HepG2 (cell line): ENCODE measurements around the gene IGSF8. TPM values are rescaled to one million over a fixed set of nuclear protein-coding genes. Genes with fewer than 3 reads are reported as not detected.

Experiments
- HMG20B ChIP-seq: conservative IDR thresholded peaks from 2 replicates; pipeline ENCODE4 v1.6.1; 2016; ENCODE audit warnings: missing genetic modification reagents, missing compliant biosample characterization
- HMGXB4 ChIP-seq, 2 experiments: sonication (generic) in 1 of 2; formaldehyde crosslinking in 1 of 2; IDR thresholded peaks; 2 replicates each; pipeline versions ENCODE4 v1.4.0 to v1.6.1; 2018 to 2020; ENCODE audit warnings: missing genetic modification reagents in 2 of 2, borderline replicate concordance in 1 of 2, low read depth in 1 of 2, mild to moderate bottlenecking in 1 of 2, missing biosample characterization in 1 of 2
- KDM3A ChIP-seq: IDR thresholded peaks from 2 replicates; pipeline ENCODE4 v1.6.1; 2018; ENCODE audit warnings: low read depth, missing compliant biosample characterization
- MED1 ChIP-seq: sonication (generic); formaldehyde crosslinking; IDR thresholded peaks from 2 replicates; pipeline ENCODE4 v1.4.0; 2020; ENCODE audit warnings: missing genetic modification reagents
- NFYC ChIP-seq: IDR thresholded peaks from 2 replicates; pipeline ENCODE4 v1.6.1; 2016; ENCODE audit warnings: missing genetic modification reagents, missing compliant biosample characterization
- NKX3-1 ChIP-seq: sonication (generic); formaldehyde crosslinking; IDR thresholded peaks from 2 replicates; pipeline ENCODE4 v1.5.0; 2020; ENCODE audit warnings: missing genetic modification reagents
- NR3C1 ChIP-seq: sonication (generic); formaldehyde crosslinking; IDR thresholded peaks from 2 replicates; pipeline ENCODE4 v1.4.0; 2020; ENCODE audit warnings: missing genetic modification reagents
- PAF1 ChIP-seq: IDR thresholded peaks from 2 replicates; pipeline ENCODE4 v1.6.1; 2016; ENCODE audit warnings: missing genetic modification reagents, missing compliant biosample characterization
- PCBP1 ChIP-seq: fragments of 200-400 bp; formaldehyde crosslinking; IDR thresholded peaks from 2 replicates; pipeline ENCODE4 v1.6.1; 2017; ENCODE audit warnings: mild to moderate bottlenecking, low read depth, low read length, borderline replicate concordance
- POLR2A ChIP-seq, 2 experiments: IDR thresholded peaks; 2 replicates each; pipeline ENCODE4 v1.6.1; 2011; ENCODE audit warnings: low read depth in 2 of 2, low read length in 2 of 2, mild to moderate bottlenecking in 1 of 2, moderate library complexity in 1 of 2; ENCODE audit not compliant: insufficient read depth in 1 of 2
- STAT5B ChIP-seq: sonication (generic); formaldehyde crosslinking; IDR thresholded peaks from 2 replicates; pipeline ENCODE4 v1.4.0; 2020; ENCODE audit warnings: missing genetic modification reagents
- ZBTB20 ChIP-seq: sonication (generic); formaldehyde crosslinking; IDR thresholded peaks from 2 replicates; pipeline ENCODE4 v1.8.1; 2023; ENCODE audit warnings: missing genetic modification reagents, low read depth, mild to moderate bottlenecking, borderline replicate concordance
- ZKSCAN8 ChIP-seq: IDR thresholded peaks from 2 replicates; pipeline ENCODE4 v1.6.1; 2016; ENCODE audit warnings: borderline replicate concordance, missing genetic modification reagents, missing compliant biosample characterization
- ZNF44 ChIP-seq: sonication (generic); formaldehyde crosslinking; IDR thresholded peaks from 2 replicates; pipeline ENCODE4 v1.5.1; 2020; ENCODE audit warnings: mild to moderate bottlenecking, missing genetic modification reagents
- ZNF557 ChIP-seq: sonication (generic); formaldehyde crosslinking; IDR thresholded peaks from 2 replicates; pipeline ENCODE4 v1.4.0; 2020; ENCODE audit warnings: missing genetic modification reagents
- ZNF614 ChIP-seq: IDR thresholded peaks from 2 replicates; pipeline ENCODE4 v1.6.1; 2018; ENCODE audit warnings: missing biosample characterization, missing genetic modification reagents, inconsistent platforms, borderline replicate concordance
- ZNF616 ChIP-seq: sonication (generic); formaldehyde crosslinking; IDR thresholded peaks from 2 replicates; pipeline ENCODE4 v1.5.0; 2020; ENCODE audit warnings: low read depth, mild to moderate bottlenecking, missing genetic modification reagents
- ZNF674 ChIP-seq: sonication (generic); formaldehyde crosslinking; IDR thresholded peaks from 2 replicates; pipeline ENCODE4 v1.5.0; 2020; ENCODE audit warnings: low read depth, mild to moderate bottlenecking, missing genetic modification reagents
- ZNF839 ChIP-seq: sonication (generic); formaldehyde crosslinking; IDR thresholded peaks from 2 replicates; pipeline ENCODE4 v1.4.0; 2020; ENCODE audit warnings: missing genetic modification reagents, mild to moderate bottlenecking, borderline replicate concordance
- ZSCAN9 ChIP-seq: IDR thresholded peaks from 2 replicates; pipeline ENCODE4 v1.6.1; 2016; ENCODE audit warnings: borderline replicate concordance
- polyA plus RNA-seq, 8 experiments: library from polyadenylated mRNA; depleted of rRNA in 3 of 8; stranded (reverse) in 7 of 8; unstranded in 1 of 8; fragments of >200 nt; fragmentation: Illumina TruSeq in 4 of 8; extraction: Trizol in 4 of 8; gene quantifications; 2 replicates each; pipeline versions ENCODE4 v1.2.1 to v1.2.3, GENCODE V29; 2011 to 2016; ENCODE audit warnings: low read depth in 4 of 8, missing spikeins in 1 of 8, mixed read lengths in 1 of 8; ENCODE audit not compliant: insufficient read depth in 1 of 8
- total RNA-seq, 5 experiments: library from RNA; depleted of rRNA; stranded (reverse); fragments of >200 nt; fragmentation: Illumina TruSeq; extraction: Trizol; gene quantifications; 2 replicates each; pipeline ENCODE4 v1.2.3, GENCODE V29; 2016; ENCODE audit warnings: low read depth in 1 of 5
- TF ChIP-seq, protein P1 (sequence below): sonication (generic); formaldehyde crosslinking; IDR thresholded peaks from 2 replicates; pipeline ENCODE4 v1.4.0; 2020; ENCODE audit warnings: low read depth, missing genetic modification reagents
- TF ChIP-seq, protein P2 (sequence below): sonication (generic); formaldehyde crosslinking; IDR thresholded peaks from 2 replicates; pipeline ENCODE4 v1.4.0; 2020; ENCODE audit warnings: missing genetic modification reagents, mild to moderate bottlenecking, borderline replicate concordance

The IGSF8 gene
- total and polyA plus RNA-seq, 2 of the 13 experiments (the other 11 are each of a cell fraction or from before 2014, with no cell fraction given) = 24.0 to 41.0 TPM

DNA sequence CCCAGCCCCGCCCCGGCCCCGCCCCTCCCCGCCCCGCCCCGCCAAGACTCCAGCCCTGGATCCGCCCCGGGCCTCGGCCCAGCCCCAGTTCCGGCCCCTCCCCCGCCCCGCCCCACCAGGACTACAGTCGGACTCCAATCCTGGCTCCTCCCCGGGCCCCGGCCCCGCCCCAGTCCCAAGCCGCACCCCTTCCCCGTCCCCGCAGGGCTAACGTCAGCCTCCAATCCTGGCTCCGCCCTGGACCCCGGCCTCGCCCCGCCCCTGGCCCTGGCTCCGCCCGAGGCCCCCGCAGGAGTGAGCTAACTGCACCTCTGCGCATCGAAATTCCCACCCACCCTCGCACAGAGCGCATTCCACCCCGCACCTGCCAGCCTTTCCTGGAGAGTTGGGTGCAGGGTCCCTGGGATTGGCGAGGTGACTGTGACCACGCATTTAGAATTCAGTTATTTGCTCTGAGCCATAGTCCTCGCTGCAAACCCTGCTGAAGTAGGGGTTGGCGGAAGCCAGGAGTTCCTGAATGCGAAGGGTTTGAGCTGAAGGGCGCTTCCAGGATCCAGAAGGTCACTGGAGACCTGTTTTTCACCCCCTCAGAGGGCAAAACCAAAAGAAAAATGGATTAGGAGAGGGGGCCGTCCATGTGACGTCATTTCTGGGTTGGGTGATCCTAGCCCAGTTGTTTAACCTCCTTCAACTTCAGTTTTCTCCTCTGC is 588 bp upstream of the IGSF8 start (continued):
- TF ChIP-seq HMGXB4 (CRISPR knock-in tag; IDR thresholded peaks at IDR 0.05; ENCODE audit: borderline replicate concordance in 1 of 2, low read depth in 1 of 2) = 0 out of 4 replicates have a peak, but pooled peaks of 1 of the 2 experiments have one; percentile 17
- no peak for TF ChIP-seq NFYC (CRISPR knock-in tag)
- no peak for TF ChIP-seq MED1 (CRISPR knock-in tag)
- peak; percentile 20 to 72; a peak in 2 of 4 replicates for TF ChIP-seq POLR2A (IDR thresholded peaks at IDR 0.05; ENCODE audit: insufficient read depth in 1 of 2, low read depth in 2 of 2, low read length in 2 of 2)
- TF ChIP-seq ZSCAN9 (CRISPR knock-in tag) = no peak
- TF ChIP-seq PAF1 (CRISPR knock-in tag) = no peak
- no peak for TF ChIP-seq ZNF674 (CRISPR knock-in tag)
- no peak for TF ChIP-seq HMG20B
- TF ChIP-seq NR3C1 (CRISPR knock-in tag) = no peak
- no peak; the same call in 1 of the 2 replicates for TF ChIP-seq ZNF614
- TF ChIP-seq, protein P1, sequence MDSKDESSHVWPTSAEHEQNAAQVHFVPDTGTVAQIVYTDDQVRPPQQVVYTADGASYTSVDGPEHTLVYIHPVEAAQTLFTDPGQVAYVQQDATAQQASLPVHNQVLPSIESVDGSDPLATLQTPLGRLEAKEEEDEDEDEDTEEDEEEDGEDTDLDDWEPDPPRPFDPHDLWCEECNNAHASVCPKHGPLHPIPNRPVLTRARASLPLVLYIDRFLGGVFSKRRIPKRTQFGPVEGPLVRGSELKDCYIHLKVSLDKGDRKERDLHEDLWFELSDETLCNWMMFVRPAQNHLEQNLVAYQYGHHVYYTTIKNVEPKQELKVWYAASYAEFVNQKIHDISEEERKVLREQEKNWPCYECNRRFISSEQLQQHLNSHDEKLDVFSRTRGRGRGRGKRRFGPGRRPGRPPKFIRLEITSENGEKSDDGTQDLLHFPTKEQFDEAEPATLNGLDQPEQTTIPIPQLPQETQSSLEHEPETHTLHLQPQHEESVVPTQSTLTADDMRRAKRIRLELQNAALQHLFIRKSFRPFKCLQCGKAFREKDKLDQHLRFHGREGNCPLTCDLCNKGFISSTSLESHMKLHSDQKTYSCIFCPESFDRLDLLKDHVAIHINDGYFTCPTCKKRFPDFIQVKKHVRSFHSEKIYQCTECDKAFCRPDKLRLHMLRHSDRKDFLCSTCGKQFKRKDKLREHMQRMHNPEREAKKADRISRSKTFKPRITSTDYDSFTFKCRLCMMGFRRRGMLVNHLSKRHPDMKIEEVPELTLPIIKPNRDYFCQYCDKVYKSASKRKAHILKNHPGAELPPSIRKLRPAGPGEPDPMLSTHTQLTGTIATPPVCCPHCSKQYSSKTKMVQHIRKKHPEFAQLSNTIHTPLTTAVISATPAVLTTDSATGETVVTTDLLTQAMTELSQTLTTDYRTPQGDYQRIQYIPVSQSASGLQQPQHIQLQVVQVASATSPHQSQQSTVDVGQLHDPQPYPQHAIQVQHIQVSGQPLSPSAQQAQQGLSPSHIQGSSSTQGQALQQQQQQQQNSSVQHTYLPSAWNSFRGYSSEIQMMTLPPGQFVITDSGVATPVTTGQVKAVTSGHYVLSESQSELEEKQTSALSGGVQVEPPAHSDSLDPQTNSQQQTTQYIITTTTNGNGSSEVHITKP (CRISPR knock-in tag) = no peak; the same call in 1 of the 2 replicates
- no peak for TF ChIP-seq STAT5B (CRISPR knock-in tag)
- TF ChIP-seq ZNF44 = no peak
- TF ChIP-seq PCBP1 = no peak
- TF ChIP-seq KDM3A (CRISPR knock-in tag) = no peak
- no peak for TF ChIP-seq NKX3-1 (CRISPR knock-in tag)
- TF ChIP-seq, protein P2, sequence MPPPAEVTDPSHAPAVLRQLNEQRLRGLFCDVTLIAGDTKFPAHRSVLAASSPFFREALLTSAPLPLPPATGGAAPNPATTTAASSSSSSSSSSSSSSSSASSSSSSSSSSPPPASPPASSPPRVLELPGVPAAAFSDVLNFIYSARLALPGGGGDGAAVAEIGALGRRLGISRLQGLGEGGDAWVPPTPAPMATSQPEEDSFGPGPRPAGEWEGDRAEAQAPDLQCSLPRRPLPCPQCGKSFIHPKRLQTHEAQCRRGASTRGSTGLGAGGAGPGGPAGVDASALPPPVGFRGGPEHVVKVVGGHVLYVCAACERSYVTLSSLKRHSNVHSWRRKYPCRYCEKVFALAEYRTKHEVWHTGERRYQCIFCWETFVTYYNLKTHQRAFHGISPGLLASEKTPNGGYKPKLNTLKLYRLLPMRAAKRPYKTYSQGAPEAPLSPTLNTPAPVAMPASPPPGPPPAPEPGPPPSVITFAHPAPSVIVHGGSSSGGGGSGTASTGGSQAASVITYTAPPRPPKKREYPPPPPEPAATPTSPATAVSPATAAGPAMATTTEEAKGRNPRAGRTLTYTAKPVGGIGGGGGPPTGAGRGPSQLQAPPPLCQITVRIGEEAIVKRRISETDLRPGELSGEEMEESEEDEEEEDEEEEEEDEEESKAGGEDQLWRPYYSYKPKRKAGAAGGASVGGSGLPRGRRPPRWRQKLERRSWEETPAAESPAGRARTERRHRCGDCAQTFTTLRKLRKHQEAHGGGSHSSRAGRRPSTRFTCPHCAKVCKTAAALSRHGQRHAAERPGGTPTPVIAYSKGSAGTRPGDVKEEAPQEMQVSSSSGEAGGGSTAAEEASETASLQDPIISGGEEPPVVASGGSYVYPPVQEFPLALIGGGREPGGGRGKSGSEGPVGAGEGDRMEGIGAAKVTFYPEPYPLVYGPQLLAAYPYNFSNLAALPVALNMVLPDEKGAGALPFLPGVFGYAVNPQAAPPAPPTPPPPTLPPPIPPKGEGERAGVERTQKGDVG (CRISPR knock-in tag) = no peak
- no peak for TF ChIP-seq ZNF557 (CRISPR knock-in tag)
- no peak for TF ChIP-seq ZBTB20 (CRISPR knock-in tag)
- TF ChIP-seq ZKSCAN8 (CRISPR knock-in tag) = no peak
- no peak for TF ChIP-seq ZNF839 (CRISPR knock-in tag)
- no peak for TF ChIP-seq ZNF616
